Liver (tissue), 9 donors: ENCODE results near the gene LMCD1. TPM values are rescaled to one million over a fixed set of nuclear protein-coding genes. Genes with fewer than 3 reads are reported as not detected.

Source experiments
- DNase-seq: peaks from one replicate; pipeline ENCODE4 v3.0.0-alpha.2; 2017; ENCODE audit warnings: low spot score
- H3K27ac ChIP-seq, 2 donors: one replicate each; pipeline ENCODE4 v1.7.0; 2013; ENCODE audit warnings: inconsistent platforms in 2 of 2, low read length in 2 of 2, control low read depth in 1 of 2, low read depth in 1 of 2, mild to moderate bottlenecking in 1 of 2
- H3K27me3 ChIP-seq, 4 donors: one replicate each; pipeline versions ENCODE4 v1.6.1 to v1.7.0; 2013; ENCODE audit warnings: low read length in 3 of 4, inconsistent platforms in 1 of 4, mild to moderate bottlenecking in 1 of 4, moderate library complexity in 1 of 4; ENCODE audit not compliant: control insufficient read depth in 4 of 4, insufficient read depth in 4 of 4
- H3K36me3 ChIP-seq, 4 donors: one replicate each; pipeline versions ENCODE4 v1.6.1 to v1.7.0; 2013; ENCODE audit warnings: low read length in 3 of 4, mild to moderate bottlenecking in 3 of 4, low read depth in 1 of 4, moderate library complexity in 1 of 4; ENCODE audit not compliant: control insufficient read depth in 4 of 4, insufficient read depth in 3 of 4
- H3K4me1 ChIP-seq, 4 donors: one replicate each; pipeline versions ENCODE4 v1.6.1 to v1.7.0; 2013; ENCODE audit warnings: low read length in 3 of 4, mild to moderate bottlenecking in 3 of 4, moderate library complexity in 1 of 4; ENCODE audit not compliant: control insufficient read depth in 4 of 4, insufficient read depth in 4 of 4
- H3K4me3 ChIP-seq, 3 donors: one replicate each; pipeline versions ENCODE4 v1.6.1 to v1.7.0; 2013; ENCODE audit warnings: low read length in 3 of 3, control low read depth in 1 of 3, low read depth in 1 of 3, mild to moderate bottlenecking in 1 of 3
- H3K9ac ChIP-seq, 2 donors: one replicate each; pipeline ENCODE4 v1.7.0; 2013; ENCODE audit warnings: low read length in 2 of 2, mild to moderate bottlenecking in 2 of 2, moderate library complexity in 2 of 2, control low read depth in 1 of 2, low read depth in 1 of 2
- H3K9me3 ChIP-seq, 4 donors: one replicate each; pipeline versions ENCODE4 v1.6.1 to v1.7.0; 2013; ENCODE audit warnings: low read length in 3 of 4; ENCODE audit not compliant: control insufficient read depth in 4 of 4
- EGR1 ChIP-seq, 2 donors: IDR thresholded peaks; 2 replicates each; pipeline ENCODE4 v1.6.1; 2016 to 2018; ENCODE audit warnings: antibody characterized with exemption in 2 of 2, low read depth in 2 of 2
- FOXA1 ChIP-seq: IDR thresholded peaks from 2 replicates; pipeline ENCODE4 v1.6.1; 2016; ENCODE audit warnings: antibody characterized with exemption
- HNF4A ChIP-seq, 2 donors: conservative IDR thresholded peaks; 2 replicates each; pipeline ENCODE4 v1.6.1; 2016; ENCODE audit warnings: antibody characterized with exemption in 2 of 2, mild to moderate bottlenecking in 2 of 2
- HNF4G ChIP-seq: IDR thresholded peaks from 2 replicates; pipeline ENCODE4 v1.6.1; 2016; ENCODE audit warnings: antibody characterized with exemption
- NR2F2 ChIP-seq: IDR thresholded peaks from 2 replicates; pipeline ENCODE4 v1.6.1; 2016; ENCODE audit warnings: antibody characterized with exemption
- RAD21 ChIP-seq, 2 donors: IDR thresholded peaks; 2 replicates each; pipeline ENCODE4 v1.6.1; 2016; ENCODE audit warnings: antibody characterized with exemption in 2 of 2, mild to moderate bottlenecking in 2 of 2
- RXRA ChIP-seq, 2 donors: IDR thresholded peaks; 2 replicates each; pipeline ENCODE4 v1.6.1; 2017 to 2018; ENCODE audit warnings: antibody characterized with exemption in 2 of 2, mild to moderate bottlenecking in 1 of 2
- SP1 ChIP-seq: IDR thresholded peaks from 2 replicates; pipeline ENCODE4 v1.6.1; 2018; ENCODE audit warnings: antibody characterized with exemption, mild to moderate bottlenecking
- TAF1 ChIP-seq: conservative IDR thresholded peaks from 2 replicates; pipeline ENCODE4 v1.6.1; 2016; ENCODE audit warnings: antibody characterized with exemption, mild to moderate bottlenecking
- YY1 ChIP-seq: IDR thresholded peaks from 2 replicates; pipeline ENCODE4 v1.6.1; 2016; ENCODE audit warnings: antibody characterized with exemption, mild to moderate bottlenecking
- WGBS: extraction: QIAGEN DNeasy Blood & Tissue Kit; methylation state at CpG from one replicate; pipeline ENCODE4 v1.1.7; 2013; 5-methylcytosine and 5-hydroxymethylcytosine counted together
- polyA plus RNA-seq, 2 donors: library from polyadenylated mRNA; stranded (reverse) in 1 of 2; unstranded in 1 of 2; fragments of 200-250 nt in 1 of 2; fragments of >200 nt in 1 of 2; fragmentation: Nextera tagmentation in 1 of 2; extraction: Ambion mirVana in 1 of 2; gene quantifications; one replicate each; pipeline versions ENCODE4 v1.2.1 to v1.2.3, GENCODE V29; 2013 to 2015
- total RNA-seq, 2 donors: library from RNA; depleted of rRNA; stranded (reverse); fragments of >200 nt; gene quantifications; one replicate each; pipeline ENCODE4 v1.2.3, GENCODE V29; 2014
- TF ChIP-seq, protein P1 (sequence below): fragments of 150-350 bp; IDR thresholded peaks from 2 replicates; pipeline ENCODE4 v1.5.1; 2017; ENCODE audit warnings: improper control_type of control experiment, low read depth, low read length; ENCODE audit not compliant: missing input control
- TF ChIP-seq, protein P2 (sequence below): IDR thresholded peaks from 2 replicates; pipeline ENCODE4 v1.6.1; 2016; ENCODE audit warnings: antibody characterized with exemption, mild to moderate bottlenecking
- TF ChIP-seq, protein P3 (sequence below): IDR thresholded peaks from 2 replicates; pipeline ENCODE4 v1.6.1; 2016; ENCODE audit warnings: antibody characterized with exemption
- donor health status: healthy.
- donor health status: healthy.
- donor health status: healthy.
- donor health status: healthy.
- donor health status: healthy.

Gene LMCD1
- total and polyA plus RNA-seq, 4 donors, result 3.1 to 8.3 (median 6.0) TPM

DNA sequence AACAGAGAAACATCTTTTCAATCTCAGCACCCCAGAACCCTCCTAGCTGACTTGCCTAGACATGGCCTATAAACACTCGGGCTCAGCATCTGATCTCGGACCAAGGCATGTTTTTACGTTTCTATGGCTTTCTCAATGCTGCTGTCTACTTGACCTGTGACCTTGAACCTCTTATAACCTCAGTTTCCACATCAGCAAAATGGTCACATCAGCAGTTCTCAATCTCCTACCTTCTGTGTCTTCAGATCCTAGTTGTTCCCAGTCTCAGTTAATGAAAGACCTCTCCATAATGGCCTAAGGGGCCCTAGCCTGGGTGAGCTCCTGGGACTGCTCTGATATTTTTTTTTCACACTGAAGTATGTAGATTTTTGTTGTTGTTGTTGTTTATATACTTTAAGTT is 103.4 kb downstream of the LMCD1 start:
- Histone ChIP-seq H3K27me3 (no peaks in the 10 kb centered on the region), H3K27ac (no peak overlapping the region), H3K36me3 (no peaks in the 10 kb centered on the region), H3K4me3 (no peak overlapping the region), H3K9me3 (no peaks in the 10 kb centered on the region), H3K9ac (no peak overlapping the region), H3K4me1 (peaks cover 0 to 3% (median 0%) of the 10 kb centered on the region in 4 donors)
- WGBS, result 92% methylated on average over 3 of the region's 3 CpGs
- TF ChIP-seq, protein P1, sequence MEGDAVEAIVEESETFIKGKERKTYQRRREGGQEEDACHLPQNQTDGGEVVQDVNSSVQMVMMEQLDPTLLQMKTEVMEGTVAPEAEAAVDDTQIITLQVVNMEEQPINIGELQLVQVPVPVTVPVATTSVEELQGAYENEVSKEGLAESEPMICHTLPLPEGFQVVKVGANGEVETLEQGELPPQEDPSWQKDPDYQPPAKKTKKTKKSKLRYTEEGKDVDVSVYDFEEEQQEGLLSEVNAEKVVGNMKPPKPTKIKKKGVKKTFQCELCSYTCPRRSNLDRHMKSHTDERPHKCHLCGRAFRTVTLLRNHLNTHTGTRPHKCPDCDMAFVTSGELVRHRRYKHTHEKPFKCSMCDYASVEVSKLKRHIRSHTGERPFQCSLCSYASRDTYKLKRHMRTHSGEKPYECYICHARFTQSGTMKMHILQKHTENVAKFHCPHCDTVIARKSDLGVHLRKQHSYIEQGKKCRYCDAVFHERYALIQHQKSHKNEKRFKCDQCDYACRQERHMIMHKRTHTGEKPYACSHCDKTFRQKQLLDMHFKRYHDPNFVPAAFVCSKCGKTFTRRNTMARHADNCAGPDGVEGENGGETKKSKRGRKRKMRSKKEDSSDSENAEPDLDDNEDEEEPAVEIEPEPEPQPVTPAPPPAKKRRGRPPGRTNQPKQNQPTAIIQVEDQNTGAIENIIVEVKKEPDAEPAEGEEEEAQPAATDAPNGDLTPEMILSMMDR, result no peak
- TF ChIP-seq SP1 (no peak), NR2F2 (no peak), EGR1 (IDR thresholded peaks at IDR 0.05; ENCODE audit: low read depth in 2 of 2) (no peak), RAD21 (IDR thresholded peaks at IDR 0.05) (no peak), HNF4G (no peak), HNF4A (conservative IDR thresholded peaks at IDR 0.05) (no peak), FOXA1 (no peak), RXRA (IDR thresholded peaks at IDR 0.05) (no peak), TAF1 (no peak)
- TF ChIP-seq, protein P2, sequence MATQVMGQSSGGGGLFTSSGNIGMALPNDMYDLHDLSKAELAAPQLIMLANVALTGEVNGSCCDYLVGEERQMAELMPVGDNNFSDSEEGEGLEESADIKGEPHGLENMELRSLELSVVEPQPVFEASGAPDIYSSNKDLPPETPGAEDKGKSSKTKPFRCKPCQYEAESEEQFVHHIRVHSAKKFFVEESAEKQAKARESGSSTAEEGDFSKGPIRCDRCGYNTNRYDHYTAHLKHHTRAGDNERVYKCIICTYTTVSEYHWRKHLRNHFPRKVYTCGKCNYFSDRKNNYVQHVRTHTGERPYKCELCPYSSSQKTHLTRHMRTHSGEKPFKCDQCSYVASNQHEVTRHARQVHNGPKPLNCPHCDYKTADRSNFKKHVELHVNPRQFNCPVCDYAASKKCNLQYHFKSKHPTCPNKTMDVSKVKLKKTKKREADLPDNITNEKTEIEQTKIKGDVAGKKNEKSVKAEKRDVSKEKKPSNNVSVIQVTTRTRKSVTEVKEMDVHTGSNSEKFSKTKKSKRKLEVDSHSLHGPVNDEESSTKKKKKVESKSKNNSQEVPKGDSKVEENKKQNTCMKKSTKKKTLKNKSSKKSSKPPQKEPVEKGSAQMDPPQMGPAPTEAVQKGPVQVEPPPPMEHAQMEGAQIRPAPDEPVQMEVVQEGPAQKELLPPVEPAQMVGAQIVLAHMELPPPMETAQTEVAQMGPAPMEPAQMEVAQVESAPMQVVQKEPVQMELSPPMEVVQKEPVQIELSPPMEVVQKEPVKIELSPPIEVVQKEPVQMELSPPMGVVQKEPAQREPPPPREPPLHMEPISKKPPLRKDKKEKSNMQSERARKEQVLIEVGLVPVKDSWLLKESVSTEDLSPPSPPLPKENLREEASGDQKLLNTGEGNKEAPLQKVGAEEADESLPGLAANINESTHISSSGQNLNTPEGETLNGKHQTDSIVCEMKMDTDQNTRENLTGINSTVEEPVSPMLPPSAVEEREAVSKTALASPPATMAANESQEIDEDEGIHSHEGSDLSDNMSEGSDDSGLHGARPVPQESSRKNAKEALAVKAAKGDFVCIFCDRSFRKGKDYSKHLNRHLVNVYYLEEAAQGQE, result no peak
- TF ChIP-seq, protein P3, sequence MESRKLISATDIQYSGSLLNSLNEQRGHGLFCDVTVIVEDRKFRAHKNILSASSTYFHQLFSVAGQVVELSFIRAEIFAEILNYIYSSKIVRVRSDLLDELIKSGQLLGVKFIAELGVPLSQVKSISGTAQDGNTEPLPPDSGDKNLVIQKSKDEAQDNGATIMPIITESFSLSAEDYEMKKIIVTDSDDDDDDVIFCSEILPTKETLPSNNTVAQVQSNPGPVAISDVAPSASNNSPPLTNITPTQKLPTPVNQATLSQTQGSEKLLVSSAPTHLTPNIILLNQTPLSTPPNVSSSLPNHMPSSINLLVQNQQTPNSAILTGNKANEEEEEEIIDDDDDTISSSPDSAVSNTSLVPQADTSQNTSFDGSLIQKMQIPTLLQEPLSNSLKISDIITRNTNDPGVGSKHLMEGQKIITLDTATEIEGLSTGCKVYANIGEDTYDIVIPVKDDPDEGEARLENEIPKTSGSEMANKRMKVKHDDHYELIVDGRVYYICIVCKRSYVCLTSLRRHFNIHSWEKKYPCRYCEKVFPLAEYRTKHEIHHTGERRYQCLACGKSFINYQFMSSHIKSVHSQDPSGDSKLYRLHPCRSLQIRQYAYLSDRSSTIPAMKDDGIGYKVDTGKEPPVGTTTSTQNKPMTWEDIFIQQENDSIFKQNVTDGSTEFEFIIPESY, result no peak
- DNase-seq, result no peak

DNA sequence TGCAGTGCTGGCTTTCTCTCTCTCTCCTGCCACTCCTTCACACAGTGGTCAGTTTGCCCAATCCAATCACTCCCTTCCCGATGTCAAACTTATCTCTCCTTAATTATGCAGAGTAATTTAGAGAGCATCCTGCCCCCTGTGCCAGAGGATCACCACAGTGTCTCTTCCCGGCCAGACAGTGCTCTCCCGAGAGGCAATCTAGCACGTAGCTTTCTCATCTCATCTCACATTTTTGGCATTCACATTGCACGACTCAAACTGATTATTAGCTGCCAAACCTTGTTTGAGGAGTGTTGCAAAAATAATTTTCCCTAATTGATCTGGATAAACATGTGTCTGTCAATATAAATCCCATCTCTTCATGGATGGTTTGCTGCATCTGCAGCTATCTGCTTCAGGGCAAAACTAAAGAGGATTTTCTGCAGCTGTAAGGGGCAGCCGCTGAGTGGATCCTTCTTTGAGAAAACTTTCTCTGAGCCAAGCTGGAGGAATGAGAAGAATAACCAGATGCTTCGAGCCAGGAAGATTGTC is 105.1 kb downstream of the LMCD1 start:
- Histone ChIP-seq H3K9me3 (no peaks in the 10 kb centered on the region), H3K36me3 (no peaks in the 10 kb centered on the region), H3K9ac (no peak overlapping the region), H3K27ac (no peak overlapping the region), H3K4me3 (no peak overlapping the region), H3K27me3 (no peaks in the 10 kb centered on the region), H3K4me1 (peaks cover 0 to 3% (median 0%) of the 10 kb centered on the region in 4 donors)
- WGBS, result 72% methylated on average over 7 of the region's 7 CpGs
- TF ChIP-seq SP1 (no peak), RAD21 (IDR thresholded peaks at IDR 0.05) (no peak), EGR1 (IDR thresholded peaks at IDR 0.05; ENCODE audit: low read depth in 2 of 2) (no peak), HNF4G (no peak), YY1 (no peak)
- TF ChIP-seq, protein P1, result no peak
- TF ChIP-seq, protein P2, result no peak
- no peak for DNase-seq
